NK-92 (cell line): ENCODE data around the gene FAM181A.

Experiments
- DNase-seq: peaks from one replicate; lab custom pipeline; 2025; ENCODE audit not compliant: unreplicated experiment; lab: John Stamatoyannopoulos, UW

The FAM181A gene

GRCh38 chr14:93903342-93904184, 23.6 kb upstream of the FAM181A start:
- no peak for DNase-seq

- no peak for DNase-seq
Measured at GRCh38 chr14:93905623-93906022, 21.5 kb upstream of the FAM181A start.

GRCh38 chr14:93906341-93907329, 20.5 kb upstream of the FAM181A start:
- DNase-seq = no peak

DNA sequence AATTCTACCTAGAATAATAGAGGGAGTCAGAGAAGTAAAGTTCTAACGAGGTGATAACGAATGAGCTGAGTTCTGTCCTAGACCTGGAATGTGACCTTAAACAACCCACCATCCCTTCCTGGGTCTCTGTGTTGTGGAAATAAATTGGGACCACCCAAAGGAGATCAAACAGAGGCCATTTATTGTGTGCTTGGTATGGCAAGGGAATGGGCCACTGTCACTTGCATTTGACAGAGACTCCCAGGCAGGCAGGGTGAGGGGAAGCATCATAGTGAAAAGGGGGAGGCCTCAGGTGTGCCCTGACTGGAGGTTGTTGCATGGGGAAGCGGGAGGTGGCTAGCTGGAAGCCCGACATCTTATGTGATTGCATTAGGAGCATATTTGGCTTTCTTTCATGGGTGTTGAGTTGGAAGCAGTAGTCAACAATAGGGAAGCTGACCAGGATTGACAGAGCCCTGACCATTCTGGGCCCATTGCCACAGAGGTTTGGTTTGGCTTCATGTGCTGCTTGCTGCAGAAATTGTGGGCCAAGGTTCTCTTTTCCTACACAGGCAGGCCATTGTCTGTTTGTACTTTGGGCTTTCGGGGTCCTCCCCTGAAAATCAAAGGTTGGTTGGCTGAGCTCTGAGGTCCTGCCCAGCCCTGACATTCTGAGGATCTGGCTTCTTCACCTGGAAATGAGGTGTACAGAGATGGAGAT, 17.6 kb upstream of the FAM181A start:
- no peak for DNase-seq

- DNase-seq = no peak
Measured at GRCh38 chr14:93911975-93912615, 15.0 kb upstream of the FAM181A start.

GRCh38 chr14:93912782-93913181, 14.4 kb upstream of the FAM181A start:
- no peak for DNase-seq

- no peak for DNase-seq
Measured at GRCh38 chr14:93914278-93914677, 12.9 kb upstream of the FAM181A start.

GRCh38 chr14:93915070-93915705, 12.0 kb upstream of the FAM181A start:
- DNase-seq = no peak

DNA sequence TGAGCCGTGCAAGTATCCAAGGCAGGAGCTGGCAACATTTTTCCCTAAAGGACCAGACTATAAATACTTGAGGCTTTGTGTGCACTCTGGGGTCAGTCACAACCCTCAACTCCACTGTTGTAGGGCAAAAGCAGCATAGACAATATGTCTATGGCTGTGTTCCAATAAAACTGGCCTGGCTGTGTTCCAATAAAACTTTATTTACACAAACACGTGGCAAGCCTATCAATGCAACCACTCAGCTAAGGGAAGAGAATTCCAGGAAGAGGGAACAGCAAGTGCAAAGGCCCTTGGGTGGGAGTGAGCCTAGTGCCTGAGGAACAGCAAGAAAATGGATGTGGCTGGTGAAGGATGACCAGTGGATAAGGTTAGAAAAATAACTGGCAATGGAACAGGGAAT, 11.3 kb upstream of the FAM181A start:
- no peak for DNase-seq

GRCh38 chr14:93916498-93916897, 10.6 kb upstream of the FAM181A start:
- DNase-seq = no peak

DNA sequence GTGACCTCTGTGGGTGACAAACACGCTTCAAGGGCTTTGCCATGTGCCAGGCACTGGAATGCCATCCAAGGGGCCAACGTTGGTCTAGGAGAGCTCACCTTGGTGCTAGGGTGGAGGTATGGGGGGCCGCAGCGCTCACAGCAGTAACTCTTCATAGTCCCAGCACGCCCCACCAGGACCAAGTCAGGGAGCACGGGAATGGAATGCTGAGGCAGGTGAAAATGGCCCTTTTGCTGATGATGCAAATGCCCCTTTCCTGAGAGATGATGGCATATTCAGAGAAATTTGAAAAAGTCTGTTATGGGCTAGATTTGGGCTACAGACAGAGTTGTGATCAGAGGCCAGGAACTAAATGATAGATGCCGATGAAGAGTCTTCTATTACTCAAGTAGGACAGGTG, 10.0 kb upstream of the FAM181A start:
- DNase-seq = no peak

DNA sequence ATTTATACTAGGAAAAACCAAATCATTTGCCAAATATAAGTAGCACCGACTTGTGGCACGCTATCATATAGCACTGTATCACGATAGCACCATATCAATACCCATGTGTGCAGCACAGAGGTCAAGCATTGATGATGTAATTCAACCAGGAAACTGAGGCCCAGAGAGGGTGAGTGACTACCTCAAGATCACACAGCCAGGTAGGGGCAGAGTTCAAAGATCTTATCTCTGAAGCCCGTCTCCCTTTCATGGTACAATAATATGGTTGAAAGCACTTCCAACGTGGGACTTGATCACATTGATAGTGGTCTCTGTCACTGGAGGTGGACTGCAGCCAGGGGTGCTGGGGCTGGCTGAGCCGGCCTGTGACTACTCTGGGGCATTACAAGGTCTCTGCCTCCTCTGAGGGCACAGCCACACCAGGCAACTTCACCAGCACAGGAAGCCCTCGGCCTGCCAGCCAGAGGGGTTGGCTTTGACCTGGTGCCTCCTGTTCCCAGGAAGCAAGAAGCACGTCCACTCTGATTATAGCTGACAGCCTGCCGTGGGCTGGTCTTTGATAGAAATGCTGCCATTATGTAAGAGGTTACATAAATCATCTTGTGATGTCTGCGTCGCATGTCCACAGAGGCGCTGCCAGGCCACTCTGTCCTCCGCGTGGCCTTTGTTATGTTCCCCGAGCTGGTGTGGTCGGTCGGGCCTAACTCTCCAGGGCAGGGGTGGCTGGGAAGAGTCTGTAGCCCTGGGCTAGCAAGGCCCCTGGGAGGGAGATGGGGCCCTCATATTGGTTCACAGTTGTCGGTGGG, 5.9 kb upstream of the FAM181A start:
- no peak for DNase-seq

- no peak for DNase-seq
Measured at GRCh38 chr14:93923626-93924025, 3.5 kb upstream of the FAM181A start.

- no peak for DNase-seq
Measured at GRCh38 chr14:93924592-93925355, 2.4 kb upstream of the FAM181A start.

DNA sequence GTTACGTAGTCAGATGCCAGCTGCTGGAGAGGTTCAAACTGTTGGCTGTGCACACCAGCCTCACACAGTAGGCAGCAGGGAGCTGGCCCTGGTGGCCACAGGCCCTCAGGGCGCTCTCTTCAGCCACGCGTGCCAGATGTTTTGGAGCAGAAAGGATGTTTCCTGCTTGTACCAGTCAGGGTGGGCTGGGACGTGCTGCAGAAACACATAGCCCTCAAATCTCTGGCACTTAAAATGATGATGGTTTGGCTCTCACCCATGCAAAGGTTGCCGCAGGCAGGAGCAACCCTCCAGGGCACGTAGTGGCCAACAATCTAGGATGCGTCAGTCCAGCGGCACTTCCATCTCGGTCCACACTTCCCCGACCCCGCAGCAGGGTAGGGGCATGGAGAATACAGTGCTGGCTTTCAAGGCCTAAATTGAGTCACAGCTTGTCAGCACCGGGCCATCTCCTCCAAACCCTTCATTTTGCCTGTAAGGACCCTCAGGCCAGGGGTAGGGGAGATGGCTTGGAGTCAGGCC, 1.7 kb upstream of the FAM181A start:
- no peak for DNase-seq

GRCh38 chr14:93926245-93926872, 785 bp upstream of the FAM181A start:
- no peak for DNase-seq

DNA sequence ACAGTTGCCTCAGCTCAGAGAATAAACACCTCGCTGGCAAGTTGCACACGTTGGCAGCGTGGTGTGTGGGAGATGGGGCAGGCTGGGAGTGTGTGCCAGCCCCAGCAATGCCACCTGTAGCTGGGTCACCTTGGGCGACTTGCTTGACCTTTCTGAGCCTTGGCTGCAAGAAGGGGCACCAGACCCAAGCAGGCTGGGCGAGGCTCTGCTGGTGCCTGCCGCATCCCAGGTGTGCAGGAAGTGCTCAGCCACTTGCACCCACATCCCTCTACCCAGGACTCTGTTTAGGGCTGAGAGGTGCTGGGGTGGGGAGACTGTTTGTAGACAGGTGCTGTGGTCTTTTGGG, 629 bp downstream of the FAM181A start:
- no peak for DNase-seq
